SK-N-SH (cell line): ENCODE results near the gene C5orf24.

Experiments
- EP300 ChIP-seq, 2 experiments: IDR thresholded peaks; 2 replicates each; pipeline versions ENCODE4 v1.4.0 to v1.6.1; 2012; ENCODE audit warnings: borderline replicate concordance in 1 of 2, low read depth in 1 of 2, low read length in 1 of 2
- EZH2phosphoT487 ChIP-seq: fragments of 200-600 bp; sonication (generic); IDR thresholded peaks from 2 replicates; pipeline ENCODE4 v1.6.1; 2017; ENCODE audit warnings: low read depth, mixed run types, mild to moderate bottlenecking, antibody characterized with exemption, moderate library complexity, borderline replicate concordance
- FOXM1 ChIP-seq: IDR thresholded peaks from 2 replicates; pipeline ENCODE4 v1.4.0; 2012; ENCODE audit warnings: low read depth, mild to moderate bottlenecking
- MEF2A ChIP-seq: IDR thresholded peaks from 2 replicates; pipeline ENCODE4 v1.4.0; 2012; ENCODE audit warnings: low read depth, borderline replicate concordance
- NFIC ChIP-seq: IDR thresholded peaks from 2 replicates; pipeline ENCODE4 v1.4.0; 2012; ENCODE audit warnings: borderline replicate concordance
- POLR2AphosphoS5 ChIP-seq: IDR thresholded peaks from 2 replicates; pipeline ENCODE4 v1.6.1; 2012; ENCODE audit warnings: low read depth, low read length
- RAD21 ChIP-seq: IDR thresholded peaks from 2 replicates; pipeline ENCODE4 v1.6.1; 2012; ENCODE audit warnings: mild to moderate bottlenecking, low read length
- SMC3 ChIP-seq: IDR thresholded peaks from 2 replicates; pipeline ENCODE4 v1.6.1; 2012; ENCODE audit warnings: low read depth, low read length, improper control_type of control experiment
- TAF1 ChIP-seq: IDR thresholded peaks from 2 replicates; pipeline ENCODE4 v1.6.1; 2012; ENCODE audit warnings: low read depth, mild to moderate bottlenecking, low read length, moderate library complexity, borderline replicate concordance
- TCF12 ChIP-seq: IDR thresholded peaks from 2 replicates; pipeline ENCODE4 v1.4.0; 2012
- YY1 ChIP-seq: IDR thresholded peaks from 2 replicates; pipeline ENCODE4 v1.4.0; 2012; ENCODE audit warnings: low read depth, mild to moderate bottlenecking
- TF ChIP-seq, protein P1 (sequence below): fragments of 200-600 bp; sonication (generic); IDR thresholded peaks from 2 replicates; pipeline ENCODE4 v1.6.1; 2017; ENCODE audit warnings: antibody characterized with exemption, mild to moderate bottlenecking, moderate library complexity
- TF ChIP-seq, protein P2 (sequence below): IDR thresholded peaks from 2 replicates; pipeline ENCODE4 v1.6.1; 2012; ENCODE audit warnings: mild to moderate bottlenecking, low read depth, low read length, moderate library complexity
- TF ChIP-seq, protein P3 (sequence below): IDR thresholded peaks from 2 replicates; pipeline ENCODE4 v1.4.0; 2012; ENCODE audit warnings: low read depth

DNA sequence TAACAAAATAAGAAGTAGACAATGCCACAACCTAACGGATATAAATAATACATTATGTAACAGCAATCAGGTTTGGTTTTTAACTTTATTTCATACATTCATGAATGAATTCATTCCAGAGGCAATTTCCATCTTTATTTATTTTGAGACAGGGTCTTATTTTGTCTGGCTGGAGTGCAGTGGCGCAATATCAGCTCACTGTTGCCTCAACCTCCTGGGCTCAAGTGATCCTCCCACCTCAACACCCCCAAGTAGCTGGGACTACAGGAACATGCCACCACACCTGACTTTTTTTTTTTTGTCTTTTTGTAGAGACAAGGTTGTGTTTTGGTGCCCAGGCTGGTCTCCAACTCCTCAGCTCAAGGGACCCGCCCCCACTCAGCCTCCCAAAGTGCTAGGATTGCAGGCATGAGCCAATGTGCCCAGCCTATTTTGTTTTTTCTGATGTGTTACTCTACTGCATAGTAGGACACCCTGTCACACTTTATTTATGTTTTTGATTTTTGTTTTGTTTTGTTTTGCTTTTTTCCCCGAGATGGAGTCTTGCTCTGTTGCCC is 26.3 kb upstream of the C5orf24 start:
- TF ChIP-seq TAF1 (no peak), NFIC (no peak), YY1 (no peak), TCF12 (no peak), EZH2phosphoT487 (no peak), RAD21 (no peak), EP300 (IDR thresholded peaks at IDR 0.05; ENCODE audit: borderline replicate concordance in 1 of 2, low read depth in 1 of 2, low read length in 1 of 2) (no peak), MEF2A (no peak), FOXM1 (no peak), POLR2AphosphoS5 (no peak), SMC3 (no peak)
- TF ChIP-seq, protein P1, sequence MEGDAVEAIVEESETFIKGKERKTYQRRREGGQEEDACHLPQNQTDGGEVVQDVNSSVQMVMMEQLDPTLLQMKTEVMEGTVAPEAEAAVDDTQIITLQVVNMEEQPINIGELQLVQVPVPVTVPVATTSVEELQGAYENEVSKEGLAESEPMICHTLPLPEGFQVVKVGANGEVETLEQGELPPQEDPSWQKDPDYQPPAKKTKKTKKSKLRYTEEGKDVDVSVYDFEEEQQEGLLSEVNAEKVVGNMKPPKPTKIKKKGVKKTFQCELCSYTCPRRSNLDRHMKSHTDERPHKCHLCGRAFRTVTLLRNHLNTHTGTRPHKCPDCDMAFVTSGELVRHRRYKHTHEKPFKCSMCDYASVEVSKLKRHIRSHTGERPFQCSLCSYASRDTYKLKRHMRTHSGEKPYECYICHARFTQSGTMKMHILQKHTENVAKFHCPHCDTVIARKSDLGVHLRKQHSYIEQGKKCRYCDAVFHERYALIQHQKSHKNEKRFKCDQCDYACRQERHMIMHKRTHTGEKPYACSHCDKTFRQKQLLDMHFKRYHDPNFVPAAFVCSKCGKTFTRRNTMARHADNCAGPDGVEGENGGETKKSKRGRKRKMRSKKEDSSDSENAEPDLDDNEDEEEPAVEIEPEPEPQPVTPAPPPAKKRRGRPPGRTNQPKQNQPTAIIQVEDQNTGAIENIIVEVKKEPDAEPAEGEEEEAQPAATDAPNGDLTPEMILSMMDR, result no peak
- TF ChIP-seq, protein P2, sequence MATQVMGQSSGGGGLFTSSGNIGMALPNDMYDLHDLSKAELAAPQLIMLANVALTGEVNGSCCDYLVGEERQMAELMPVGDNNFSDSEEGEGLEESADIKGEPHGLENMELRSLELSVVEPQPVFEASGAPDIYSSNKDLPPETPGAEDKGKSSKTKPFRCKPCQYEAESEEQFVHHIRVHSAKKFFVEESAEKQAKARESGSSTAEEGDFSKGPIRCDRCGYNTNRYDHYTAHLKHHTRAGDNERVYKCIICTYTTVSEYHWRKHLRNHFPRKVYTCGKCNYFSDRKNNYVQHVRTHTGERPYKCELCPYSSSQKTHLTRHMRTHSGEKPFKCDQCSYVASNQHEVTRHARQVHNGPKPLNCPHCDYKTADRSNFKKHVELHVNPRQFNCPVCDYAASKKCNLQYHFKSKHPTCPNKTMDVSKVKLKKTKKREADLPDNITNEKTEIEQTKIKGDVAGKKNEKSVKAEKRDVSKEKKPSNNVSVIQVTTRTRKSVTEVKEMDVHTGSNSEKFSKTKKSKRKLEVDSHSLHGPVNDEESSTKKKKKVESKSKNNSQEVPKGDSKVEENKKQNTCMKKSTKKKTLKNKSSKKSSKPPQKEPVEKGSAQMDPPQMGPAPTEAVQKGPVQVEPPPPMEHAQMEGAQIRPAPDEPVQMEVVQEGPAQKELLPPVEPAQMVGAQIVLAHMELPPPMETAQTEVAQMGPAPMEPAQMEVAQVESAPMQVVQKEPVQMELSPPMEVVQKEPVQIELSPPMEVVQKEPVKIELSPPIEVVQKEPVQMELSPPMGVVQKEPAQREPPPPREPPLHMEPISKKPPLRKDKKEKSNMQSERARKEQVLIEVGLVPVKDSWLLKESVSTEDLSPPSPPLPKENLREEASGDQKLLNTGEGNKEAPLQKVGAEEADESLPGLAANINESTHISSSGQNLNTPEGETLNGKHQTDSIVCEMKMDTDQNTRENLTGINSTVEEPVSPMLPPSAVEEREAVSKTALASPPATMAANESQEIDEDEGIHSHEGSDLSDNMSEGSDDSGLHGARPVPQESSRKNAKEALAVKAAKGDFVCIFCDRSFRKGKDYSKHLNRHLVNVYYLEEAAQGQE, result no peak
- TF ChIP-seq, protein P3, sequence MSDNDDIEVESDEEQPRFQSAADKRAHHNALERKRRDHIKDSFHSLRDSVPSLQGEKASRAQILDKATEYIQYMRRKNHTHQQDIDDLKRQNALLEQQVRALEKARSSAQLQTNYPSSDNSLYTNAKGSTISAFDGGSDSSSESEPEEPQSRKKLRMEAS, result no peak
